ENCODE measurements around the gene DCTN1. TPM values are rescaled to one million over a fixed set of nuclear protein-coding genes. Genes with fewer than 3 reads are reported as not detected.

The DCTN1 gene
- total RNA-seq, 1 experiment from 2014 or later: 117 TPM

DNA sequence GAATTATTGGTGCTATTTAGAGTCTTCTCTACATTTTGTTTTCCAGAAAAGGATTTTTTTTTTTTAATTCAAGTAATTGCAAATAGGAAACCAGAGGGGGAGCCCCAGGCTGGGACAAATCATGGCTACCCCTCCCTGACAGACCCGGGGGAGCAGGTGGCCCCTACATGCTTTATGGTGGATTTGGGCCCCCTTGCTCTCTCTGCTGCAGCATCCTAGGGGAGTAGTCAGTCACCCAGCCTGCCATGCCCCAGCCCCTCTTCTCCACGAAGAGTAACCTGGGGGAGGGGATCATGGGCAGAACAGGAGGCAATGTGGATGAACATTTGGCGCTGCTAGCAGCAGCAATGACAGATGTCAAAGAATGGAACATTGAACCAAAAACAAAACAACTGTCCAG is 36.7 kb upstream of the DCTN1 start:
- no peak overlapping the region for H3K27ac Mint-ChIP-seq (ENCODE audit: low read depth, unreplicated experiment)
- no peaks in the 10 kb centered on the region for H3K36me3 Mint-ChIP-seq (ENCODE audit: insufficient read depth, unreplicated experiment)
- ChIA-PET CTCF (no interaction called here), POLR2A (no interaction called here)
- no peaks in the 10 kb centered on the region for H3K9me3 Mint-ChIP-seq (ENCODE audit: unreplicated experiment)
- DNase-seq (ENCODE audit: unreplicated experiment): no peak
- no peaks in the 10 kb centered on the region for H3K27me3 Mint-ChIP-seq (ENCODE audit: insufficient read depth, unreplicated experiment)
- no peak for TF ChIP-seq CTCF (IDR thresholded peaks at IDR 0.05; ENCODE audit: unreplicated experiment)
- intact Hi-C loops (cut with micrococcal nuclease): no loop called here
- peaks cover 15% of the 10 kb centered on the region for H3K4me1 Mint-ChIP-seq (ENCODE audit: insufficient read depth, unreplicated experiment)
- H3K4me3 Mint-ChIP-seq (ENCODE audit: unreplicated experiment): no peak overlapping the region
- BruUV-seq (replicated peaks): no TSS peak

- BruUV-seq (replicated peaks): no TSS peak
- Mint-ChIP-seq H3K4me3 (ENCODE audit: unreplicated experiment) (no peak overlapping the region), H3K27ac (ENCODE audit: low read depth, unreplicated experiment) (no peak overlapping the region), H3K4me1 (ENCODE audit: insufficient read depth, unreplicated experiment) (peaks cover 7% of the 10 kb centered on the region), H3K9me3 (ENCODE audit: unreplicated experiment) (no peaks in the 10 kb centered on the region), H3K27me3 (ENCODE audit: insufficient read depth, unreplicated experiment) (no peaks in the 10 kb centered on the region), H3K36me3 (ENCODE audit: insufficient read depth, unreplicated experiment) (no peaks in the 10 kb centered on the region)
- no peak for DNase-seq (ENCODE audit: unreplicated experiment)
- ChIA-PET CTCF (no interaction called here), POLR2A (no interaction called here)
- intact Hi-C loops (cut with micrococcal nuclease): no loop called here
- no peak for TF ChIP-seq CTCF (IDR thresholded peaks at IDR 0.05; ENCODE audit: unreplicated experiment)
Measured at GRCh38 chr2:74415762-74416395, 35.8 kb upstream of the DCTN1 start.

GRCh38 chr2:74414881-74415761 is 35.0 kb upstream of the DCTN1 start:
- no peak for DNase-seq (ENCODE audit: unreplicated experiment)
- CTCF ChIA-PET: interaction anchor here (0.7 kb wide), 1 partner anchor 23 kb away, joined by 3 read pairs; no protein-coding TSS in a partner anchor
- Mint-ChIP-seq H3K4me3 (ENCODE audit: unreplicated experiment) (no peak overlapping the region), H3K9me3 (ENCODE audit: unreplicated experiment) (no peaks in the 10 kb centered on the region), H3K27me3 (ENCODE audit: insufficient read depth, unreplicated experiment) (no peaks in the 10 kb centered on the region), H3K27ac (ENCODE audit: low read depth, unreplicated experiment) (no peak overlapping the region), H3K4me1 (ENCODE audit: insufficient read depth, unreplicated experiment) (peaks cover under 1% of the 10 kb centered on the region), H3K36me3 (ENCODE audit: insufficient read depth, unreplicated experiment) (no peaks in the 10 kb centered on the region)
- POLR2A ChIA-PET: no interaction called here
- TF ChIP-seq CTCF (IDR thresholded peaks at IDR 0.05; ENCODE audit: unreplicated experiment): no peak
- no TSS peak for BruUV-seq (replicated peaks)
- intact Hi-C loops (cut with micrococcal nuclease): no loop called here

- DNase-seq (ENCODE audit: unreplicated experiment): no peak
- CTCF ChIA-PET: interaction anchor here (0.7 to 0.9 kb wide), 2 partner anchors 22 to 29 kb away, joined by 3 to 4 read pairs; no protein-coding TSS in a partner anchor
- intact Hi-C loops (cut with micrococcal nuclease): no loop called here
- no peak overlapping the region for H3K4me3 Mint-ChIP-seq (ENCODE audit: unreplicated experiment)
- POLR2A ChIA-PET: interaction anchor here (0.7 kb wide), 1 partner anchor 12 kb away, joined by 3 read pairs; no protein-coding TSS in a partner anchor
- TF ChIP-seq CTCF (IDR thresholded peaks at IDR 0.05; ENCODE audit: unreplicated experiment): no peak
- no peaks in the 10 kb centered on the region for H3K4me1 Mint-ChIP-seq (ENCODE audit: insufficient read depth, unreplicated experiment)
- H3K36me3 Mint-ChIP-seq (ENCODE audit: insufficient read depth, unreplicated experiment): no peaks in the 10 kb centered on the region
- H3K27ac Mint-ChIP-seq (ENCODE audit: low read depth, unreplicated experiment): no peak overlapping the region
- H3K9me3 Mint-ChIP-seq (ENCODE audit: unreplicated experiment): no peaks in the 10 kb centered on the region
- BruUV-seq (replicated peaks): no TSS peak
- no peaks in the 10 kb centered on the region for H3K27me3 Mint-ChIP-seq (ENCODE audit: insufficient read depth, unreplicated experiment)
Measured at GRCh38 chr2:74414441-74414840, 34.3 kb upstream of the DCTN1 start.

Measured in MCF 10A (cell line).